HepG2 (cell line): ENCODE measurements around the gene NUDT6. TPM values are rescaled to one million over a fixed set of nuclear protein-coding genes. Genes with fewer than 3 reads are reported as not detected.

Experiments used
- ATAC-seq: fragments of 200-7000 bp; cut with Tn5 transposase; 3 replicates; pipeline ENCODE4 v1.9.1; 2020; ENCODE audit warnings: mild to moderate bottlenecking, moderate library complexity
- BruUV-seq: library from RNA; stranded (reverse); fragments of 400-500 nt; replicated peaks from 2 replicates; lab custom pipeline; 2021; lab: Mats Ljungman, UMichigan
- CTCF ChIA-PET: fragments of 300-600 bp; formaldehyde crosslinking; extraction: SDS; loops from one replicate; lab custom pipeline; 2021; ENCODE audit warnings: low total read pairs, inconsistent platforms, low intra/inter-chr PET ratio; lab: Yijun Ruan, JAX
- POLR2A ChIA-PET: fragments of 350-600 bp; sonication (Branson Sonifier 250); formaldehyde crosslinking; loops from one replicate; lab custom pipeline; 2020; ENCODE audit warnings: antibody characterized with exemption, inconsistent platforms; lab: Yijun Ruan, JAX
- DNase-seq: peaks from one replicate; pipeline ENCODE4 v3.0.0-alpha.2; 2015; ENCODE audit warnings: low spot score
- FAIRE-seq: peaks from 3 replicates; lab custom pipeline; 2011; peaks lifted over from hg19 to GRCh38; lab: Jason Lieb, UNC
- H2AFZ ChIP-seq: one replicate; pipeline ENCODE4 v1.6.1; 2011; ENCODE audit warnings: low read length, inconsistent platforms
- H3K27ac ChIP-seq: fragments of 300-600 bp; 3 replicates; pipeline ENCODE4 v1.8.0; 2011; ENCODE audit warnings: mixed run types, mild to moderate bottlenecking, mixed read lengths, low read length, inconsistent platforms; ENCODE audit not compliant: insufficient read depth; ENCODE audit errors: extremely low read length
- H3K27me3 ChIP-seq, 2 experiments: fragments of 200-600 bp in 1 of 2; 2 replicates in 1 of 2; 3 replicates in 1 of 2; pipeline versions ENCODE4 v1.6.0 to v1.8.0; 2011; ENCODE audit warnings: low read length in 2 of 2, mild to moderate bottlenecking in 2 of 2, moderate library complexity in 2 of 2, inconsistent platforms in 1 of 2; ENCODE audit not compliant: insufficient read depth in 2 of 2, control insufficient read depth in 1 of 2
- H3K36me3 ChIP-seq, 2 experiments: fragments of 200-600 bp in 1 of 2; replicated peaks in 1 of 2; 2 replicates in 1 of 2; 3 replicates in 1 of 2; pipeline versions ENCODE4 v1.5.1 to v1.8.0; 2011; ENCODE audit warnings: low read length in 2 of 2, inconsistent platforms in 1 of 2; ENCODE audit not compliant: insufficient read depth in 2 of 2, control insufficient read depth in 1 of 2
- H3K4me1 ChIP-seq: 2 replicates; pipeline ENCODE4 v1.5.1; 2012; ENCODE audit warnings: low read length, inconsistent platforms; ENCODE audit not compliant: insufficient read depth
- H3K4me2 ChIP-seq: 2 replicates; pipeline ENCODE4 v1.6.0; 2011; ENCODE audit warnings: low read depth, low read length, inconsistent platforms
- H3K4me3 ChIP-seq, 3 experiments: fragments of 200-600 bp in 1 of 3; sonication (generic), shearing (Covaris generic) in 1 of 3; replicated peaks in 1 of 3; 2 replicates each; pipeline ENCODE4 v1.5.1; 2011 to 2016; ENCODE audit warnings: low read length in 3 of 3, inconsistent platforms in 2 of 3, low read depth in 2 of 3, mild to moderate bottlenecking in 2 of 3, control low read depth in 1 of 3, mixed read lengths in 1 of 3; ENCODE audit not compliant: insufficient read depth in 1 of 3
- H3K79me2 ChIP-seq: one replicate; pipeline ENCODE4 v1.6.1; 2011; ENCODE audit warnings: low read length, inconsistent platforms; ENCODE audit not compliant: insufficient read depth
- H3K9ac ChIP-seq: 2 replicates; pipeline ENCODE4 v1.6.0; 2011; ENCODE audit warnings: mild to moderate bottlenecking, low read depth, low read length, inconsistent platforms; ENCODE audit not compliant: insufficient read depth
- H3K9me3 ChIP-seq: 2 replicates; pipeline ENCODE4 v1.5.1; 2012; ENCODE audit warnings: mild to moderate bottlenecking, low read length
- H4K20me1 ChIP-seq: 2 replicates; pipeline ENCODE4 v1.6.0; 2011; ENCODE audit warnings: inconsistent platforms, mild to moderate bottlenecking, low read length, moderate library complexity; ENCODE audit not compliant: insufficient read depth
- CHCHD3 ChIP-seq: sonication (generic); formaldehyde crosslinking; IDR thresholded peaks from 2 replicates; pipeline ENCODE4 v1.8.0; 2022; ENCODE audit warnings: mild to moderate bottlenecking, missing genetic modification reagents, moderate library complexity
- CREM ChIP-seq, 2 experiments: sonication (generic) in 1 of 2; formaldehyde crosslinking in 1 of 2; IDR thresholded peaks; 2 replicates each; pipeline versions ENCODE4 v1.4.0 to v1.6.1; 2016 to 2020; ENCODE audit warnings: antibody characterized with exemption in 1 of 2, mild to moderate bottlenecking in 1 of 2, missing genetic modification reagents in 1 of 2
- DPF2 ChIP-seq: sonication (generic); formaldehyde crosslinking; IDR thresholded peaks from 2 replicates; pipeline ENCODE4 v1.4.0; 2020; ENCODE audit warnings: mild to moderate bottlenecking, low read depth, missing genetic modification reagents, borderline replicate concordance
- GTF2F1 ChIP-seq: fragments of 150-350 bp; IDR thresholded peaks from 2 replicates; pipeline ENCODE4 v1.6.1; 2014; ENCODE audit warnings: low read length
- JARID2 ChIP-seq: sonication (generic); formaldehyde crosslinking; IDR thresholded peaks from 2 replicates; pipeline ENCODE4 v1.8.1; 2023; ENCODE audit warnings: missing genetic modification reagents, inconsistent platforms; ENCODE audit not compliant: insufficient replicate concordance
- POGZ ChIP-seq: sonication (generic); formaldehyde crosslinking; IDR thresholded peaks from 2 replicates; pipeline ENCODE4 v1.4.0; 2020; ENCODE audit warnings: mild to moderate bottlenecking, missing genetic modification reagents
- SATB2 ChIP-seq: sonication (generic); formaldehyde crosslinking; IDR thresholded peaks from 2 replicates; pipeline ENCODE4 v1.5.0; 2020; ENCODE audit warnings: missing genetic modification reagents
- SMYD3 ChIP-seq: sonication (generic); formaldehyde crosslinking; IDR thresholded peaks from 2 replicates; pipeline ENCODE4 v1.8.1; 2023; ENCODE audit warnings: mild to moderate bottlenecking, missing genetic modification reagents
- TARDBP ChIP-seq: sonication (generic); formaldehyde crosslinking; IDR thresholded peaks from 2 replicates; pipeline ENCODE4 v1.8.0; 2022; ENCODE audit warnings: mild to moderate bottlenecking, missing genetic modification reagents
- TCF12 ChIP-seq, 2 experiments: fragments of 450-650 bp in 1 of 2; sonication (generic) in 1 of 2; formaldehyde crosslinking in 1 of 2; IDR thresholded peaks; 2 replicates each; pipeline versions ENCODE4 v1.6.1 to v1.8.0; 2017 to 2022; ENCODE audit warnings: antibody characterized with exemption in 1 of 2, mild to moderate bottlenecking in 1 of 2, missing genetic modification reagents in 1 of 2, moderate library complexity in 1 of 2
- TMF1 ChIP-seq: sonication (generic); formaldehyde crosslinking; IDR thresholded peaks from 2 replicates; pipeline ENCODE4 v1.8.1; 2022; ENCODE audit warnings: low read depth, missing genetic modification reagents
- ZNF17 ChIP-seq: sonication (generic); formaldehyde crosslinking; IDR thresholded peaks from 2 replicates; pipeline ENCODE4 v1.5.0; 2020; ENCODE audit warnings: mild to moderate bottlenecking, missing genetic modification reagents
- ZNF251 ChIP-seq: sonication (generic); formaldehyde crosslinking; IDR thresholded peaks from 2 replicates; pipeline ENCODE4 v1.9.0; 2021; ENCODE audit warnings: mild to moderate bottlenecking, missing genetic modification reagents
- ZNF343 ChIP-seq: sonication (generic); formaldehyde crosslinking; IDR thresholded peaks from 2 replicates; pipeline ENCODE4 v1.4.0; 2020; ENCODE audit warnings: mild to moderate bottlenecking, missing genetic modification reagents
- ZNF501 ChIP-seq: sonication (generic); formaldehyde crosslinking; IDR thresholded peaks from 2 replicates; pipeline ENCODE4 v1.5.1; 2020; ENCODE audit warnings: mild to moderate bottlenecking, moderate library complexity, missing genetic modification reagents
- ZNF891 ChIP-seq: sonication (generic); formaldehyde crosslinking; IDR thresholded peaks from 2 replicates; pipeline ENCODE4 v1.5.0; 2020; ENCODE audit warnings: mild to moderate bottlenecking, missing genetic modification reagents
- whole genome bisulfite sequencing: methylation state at CpG from one replicate; pipeline ENCODE4 v1.1.6; 2017; ENCODE audit warnings: low lambda C conversion rate; 5-methylcytosine and 5-hydroxymethylcytosine counted together
- in situ Hi-C: cut with HindIII; loops from 2 replicates; pipeline ENCODE4 v1.10.0; 2017; ENCODE audit warnings: low pct_unique_long_range_greater_than_20kb; ENCODE audit not compliant: extremely low pct_ligation_motif_present
- intact Hi-C: fragments of 100-400 bp; cut with micrococcal nuclease; formaldehyde crosslinking; loops from one replicate; pipeline ENCODE4 v1.10.0; 2022; ENCODE audit not compliant: unreplicated experiment
- polyA plus RNA-seq, 8 experiments: library from polyadenylated mRNA; depleted of rRNA in 3 of 8; stranded (reverse) in 7 of 8; unstranded in 1 of 8; fragments of >200 nt; fragmentation: Illumina TruSeq in 4 of 8; extraction: Trizol in 4 of 8; gene quantifications; 2 replicates each; pipeline versions ENCODE4 v1.2.1 to v1.2.3, GENCODE V29; 2011 to 2016; ENCODE audit warnings: low read depth in 4 of 8, missing spikeins in 1 of 8, mixed read lengths in 1 of 8; ENCODE audit not compliant: insufficient read depth in 1 of 8
- total RNA-seq, 5 experiments: library from RNA; depleted of rRNA; stranded (reverse); fragments of >200 nt; fragmentation: Illumina TruSeq; extraction: Trizol; gene quantifications; 2 replicates each; pipeline ENCODE4 v1.2.3, GENCODE V29; 2016; ENCODE audit warnings: low read depth in 1 of 5
- TF ChIP-seq, protein P1 (sequence below): IDR thresholded peaks from 2 replicates; pipeline ENCODE4 v1.6.1; 2016; ENCODE audit warnings: mild to moderate bottlenecking
- TF ChIP-seq, protein P2 (sequence below): sonication (generic); formaldehyde crosslinking; IDR thresholded peaks from 2 replicates; pipeline ENCODE4 v1.4.0; 2020; ENCODE audit warnings: mild to moderate bottlenecking, missing genetic modification reagents
- TF ChIP-seq, protein P3 (sequence below): IDR thresholded peaks from 2 replicates; pipeline ENCODE4 v1.6.1; 2016; ENCODE audit warnings: low read depth, borderline replicate concordance

NUDT6 gene
- total and polyA plus RNA-seq, 2 of the 13 experiments (the other 11 are each of a cell fraction or from before 2014, with no cell fraction given): 4.8 to 8.3 TPM

DNA sequence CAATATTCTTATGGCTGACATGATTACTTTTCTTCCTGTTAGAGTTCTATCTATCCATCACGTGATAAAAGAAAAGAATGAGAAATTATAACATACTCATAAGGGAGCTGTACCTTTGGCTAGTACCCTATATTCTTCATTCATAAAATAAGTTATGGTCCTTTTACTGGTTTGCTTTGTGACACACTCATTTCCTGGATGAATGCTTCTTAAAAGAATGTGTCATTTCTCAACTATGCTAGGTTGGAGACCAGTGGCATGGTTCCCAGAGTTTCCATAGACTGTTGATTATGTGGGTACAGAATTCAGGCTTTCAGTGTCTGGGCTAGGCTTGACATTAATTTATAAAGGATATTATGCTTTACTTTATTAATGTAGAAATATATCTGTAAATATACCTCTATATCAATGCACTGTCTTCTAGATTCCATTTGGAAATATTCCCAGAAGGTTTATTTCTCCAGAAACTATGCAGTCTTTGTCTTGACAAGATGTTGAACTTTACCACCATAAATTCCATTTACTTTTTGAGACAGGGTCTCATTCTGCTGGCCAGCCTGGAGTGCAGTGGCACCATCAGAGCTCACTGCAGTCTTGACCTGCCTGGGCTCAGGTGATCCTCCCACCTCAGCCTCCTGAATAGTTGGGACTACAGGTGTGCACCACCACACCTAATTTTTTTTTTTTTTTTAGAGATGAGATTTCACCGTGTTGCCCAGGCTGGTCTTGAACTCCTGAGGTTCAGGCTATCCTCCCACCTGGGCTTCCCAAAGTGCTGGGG lies 23.8 kb downstream of the NUDT6 start:
- in situ Hi-C loops (no loop called here), intact Hi-C loops (no loop called here)
- Histone ChIP-seq H2AFZ (no peak overlapping the region), H3K4me3 (no peak overlapping the region), H3K79me2 (no peaks in the 10 kb centered on the region), H4K20me1 (no peaks in the 10 kb centered on the region), H3K36me3 (no peaks in the 10 kb centered on the region), H3K9me3 (no peaks in the 10 kb centered on the region), H3K27ac (no peak overlapping the region), H3K9ac (no peak overlapping the region), H3K4me2 (no peak overlapping the region), H3K27me3 (no peaks in the 10 kb centered on the region), H3K4me1 (no peaks in the 10 kb centered on the region)
- 95% methylated on average over 2 of the region's 2 CpGs for WGBS
- no TSS peak for BruUV-seq
- no peak for DNase-seq
- no peak for ATAC-seq
- ChIA-PET POLR2A (no interaction called here), CTCF (no interaction called here)
- FAIRE-seq: no peak
- no peak for TF ChIP-seq ZNF891 (CRISPR knock-in tag)
- no peak for TF ChIP-seq GTF2F1
- TF ChIP-seq TARDBP (CRISPR knock-in tag): no peak
- no peak for TF ChIP-seq CREM (IDR thresholded peaks at IDR 0.05)
- no peak for TF ChIP-seq CREM (CRISPR knock-in tag; IDR thresholded peaks at IDR 0.05)
- TF ChIP-seq ZNF343: no peak
- no peak for TF ChIP-seq SATB2 (CRISPR knock-in tag)
- no peak for TF ChIP-seq ZNF17
- TF ChIP-seq ZNF251 (CRISPR knock-in tag): no peak
- TF ChIP-seq POGZ (CRISPR knock-in tag): no peak
- TF ChIP-seq, protein P1, sequence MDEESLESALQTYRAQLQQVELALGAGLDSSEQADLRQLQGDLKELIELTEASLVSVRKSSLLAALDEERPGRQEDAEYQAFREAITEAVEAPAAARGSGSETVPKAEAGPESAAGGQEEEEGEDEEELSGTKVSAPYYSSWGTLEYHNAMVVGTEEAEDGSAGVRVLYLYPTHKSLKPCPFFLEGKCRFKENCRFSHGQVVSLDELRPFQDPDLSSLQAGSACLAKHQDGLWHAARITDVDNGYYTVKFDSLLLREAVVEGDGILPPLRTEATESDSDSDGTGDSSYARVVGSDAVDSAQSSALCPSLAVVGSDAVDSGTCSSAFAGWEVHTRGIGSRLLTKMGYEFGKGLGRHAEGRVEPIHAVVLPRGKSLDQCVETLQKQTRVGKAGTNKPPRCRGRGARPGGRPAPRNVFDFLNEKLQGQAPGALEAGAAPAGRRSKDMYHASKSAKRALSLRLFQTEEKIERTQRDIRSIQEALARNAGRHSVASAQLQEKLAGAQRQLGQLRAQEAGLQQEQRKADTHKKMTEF (CRISPR knock-in tag): no peak
- TF ChIP-seq, protein P2, sequence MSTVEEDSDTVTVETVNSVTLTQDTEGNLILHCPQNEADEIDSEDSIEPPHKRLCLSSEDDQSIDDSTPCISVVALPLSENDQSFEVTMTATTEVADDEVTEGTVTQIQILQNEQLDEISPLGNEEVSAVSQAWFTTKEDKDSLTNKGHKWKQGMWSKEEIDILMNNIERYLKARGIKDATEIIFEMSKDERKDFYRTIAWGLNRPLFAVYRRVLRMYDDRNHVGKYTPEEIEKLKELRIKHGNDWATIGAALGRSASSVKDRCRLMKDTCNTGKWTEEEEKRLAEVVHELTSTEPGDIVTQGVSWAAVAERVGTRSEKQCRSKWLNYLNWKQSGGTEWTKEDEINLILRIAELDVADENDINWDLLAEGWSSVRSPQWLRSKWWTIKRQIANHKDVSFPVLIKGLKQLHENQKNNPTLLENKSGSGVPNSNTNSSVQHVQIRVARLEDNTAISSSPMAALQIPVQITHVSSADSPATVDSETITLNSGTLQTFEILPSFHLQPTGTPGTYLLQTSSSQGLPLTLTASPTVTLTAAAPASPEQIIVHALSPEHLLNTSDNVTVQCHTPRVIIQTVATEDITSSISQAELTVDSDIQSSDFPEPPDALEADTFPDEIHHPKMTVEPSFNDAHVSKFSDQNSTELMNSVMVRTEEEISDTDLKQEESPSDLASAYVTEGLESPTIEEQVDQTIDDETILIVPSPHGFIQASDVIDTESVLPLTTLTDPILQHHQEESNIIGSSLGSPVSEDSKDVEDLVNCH (CRISPR knock-in tag): no peak
- no peak for TF ChIP-seq TCF12 (IDR thresholded peaks at IDR 0.05)
- no peak for TF ChIP-seq TCF12 (CRISPR knock-in tag; IDR thresholded peaks at IDR 0.05)
- no peak for TF ChIP-seq JARID2 (CRISPR knock-in tag)
- no peak for TF ChIP-seq ZNF501 (CRISPR knock-in tag)
- TF ChIP-seq DPF2 (CRISPR knock-in tag): no peak
- TF ChIP-seq, protein P3, sequence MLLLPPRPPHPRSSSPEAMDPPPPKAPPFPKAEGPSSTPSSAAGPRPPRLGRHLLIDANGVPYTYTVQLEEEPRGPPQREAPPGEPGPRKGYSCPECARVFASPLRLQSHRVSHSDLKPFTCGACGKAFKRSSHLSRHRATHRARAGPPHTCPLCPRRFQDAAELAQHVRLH (CRISPR knock-in tag): no peak
- TF ChIP-seq CHCHD3 (CRISPR knock-in tag): no peak
- no peak for TF ChIP-seq SMYD3 (CRISPR knock-in tag)
- TF ChIP-seq TMF1 (CRISPR knock-in tag): no peak
